Measurements from ENCODE around the gene HOXA6. TPM values are rescaled to one million over a fixed set of nuclear protein-coding genes. Genes with fewer than 3 reads are reported as not detected.

Gene HOXA6
- total RNA-seq, 2 donors from 2014 or later = 6.9 to 7.5 TPM

DNA sequence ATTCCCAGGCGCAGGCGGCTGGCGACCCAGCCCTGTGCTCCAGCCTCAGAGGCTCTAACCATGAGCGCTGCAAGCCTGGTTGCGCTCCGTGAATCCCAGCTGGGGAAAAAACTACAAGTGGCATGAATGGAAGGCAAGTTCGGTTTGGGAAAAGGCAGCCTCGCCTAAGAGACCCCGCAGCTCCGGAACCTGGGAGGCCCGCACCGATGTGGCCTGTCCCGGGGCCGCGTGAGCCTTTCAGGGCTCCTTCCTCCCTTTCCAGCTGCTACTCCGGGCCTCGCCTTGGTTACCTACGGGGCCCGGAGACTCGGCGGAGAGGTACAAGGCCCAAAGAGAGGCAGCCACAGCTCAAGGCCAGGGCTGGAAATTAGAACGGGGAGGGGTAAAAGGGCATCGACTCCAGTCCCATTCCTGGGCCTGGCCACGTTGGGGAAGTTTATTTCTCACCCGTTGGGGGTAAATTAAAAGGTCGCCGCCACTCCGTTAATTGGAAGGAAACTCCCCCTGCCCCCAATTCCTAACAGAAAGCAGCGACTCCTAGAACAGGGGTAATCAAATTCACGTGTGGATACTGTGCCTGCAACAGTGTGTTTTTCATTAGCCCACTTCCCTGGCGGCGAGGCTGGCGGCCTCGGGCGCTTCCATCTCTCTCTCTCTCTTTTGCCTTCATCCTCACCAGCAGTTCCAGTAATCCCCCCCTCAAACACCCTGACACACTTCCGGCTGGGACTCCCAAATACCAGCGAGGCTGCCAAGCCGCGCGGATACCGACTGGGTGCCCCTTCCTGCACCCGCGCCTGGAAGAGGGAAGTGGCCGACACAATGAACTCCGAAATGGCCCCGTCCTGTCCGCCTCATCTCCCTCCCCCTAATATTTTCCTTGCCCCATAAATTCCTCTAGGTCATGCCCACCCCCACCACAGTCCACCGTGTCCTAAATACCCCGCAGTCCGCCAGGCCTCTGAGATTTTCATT is 19.2 kb upstream of the HOXA6 start:
- TF ChIP-seq POLR2A (IDR thresholded peaks at IDR 0.05) (peak; percentile 11), POLR2AphosphoS5 (IDR thresholded peaks at IDR 0.05) (peak; percentile 9)
- TF ChIP-seq, protein P1, sequence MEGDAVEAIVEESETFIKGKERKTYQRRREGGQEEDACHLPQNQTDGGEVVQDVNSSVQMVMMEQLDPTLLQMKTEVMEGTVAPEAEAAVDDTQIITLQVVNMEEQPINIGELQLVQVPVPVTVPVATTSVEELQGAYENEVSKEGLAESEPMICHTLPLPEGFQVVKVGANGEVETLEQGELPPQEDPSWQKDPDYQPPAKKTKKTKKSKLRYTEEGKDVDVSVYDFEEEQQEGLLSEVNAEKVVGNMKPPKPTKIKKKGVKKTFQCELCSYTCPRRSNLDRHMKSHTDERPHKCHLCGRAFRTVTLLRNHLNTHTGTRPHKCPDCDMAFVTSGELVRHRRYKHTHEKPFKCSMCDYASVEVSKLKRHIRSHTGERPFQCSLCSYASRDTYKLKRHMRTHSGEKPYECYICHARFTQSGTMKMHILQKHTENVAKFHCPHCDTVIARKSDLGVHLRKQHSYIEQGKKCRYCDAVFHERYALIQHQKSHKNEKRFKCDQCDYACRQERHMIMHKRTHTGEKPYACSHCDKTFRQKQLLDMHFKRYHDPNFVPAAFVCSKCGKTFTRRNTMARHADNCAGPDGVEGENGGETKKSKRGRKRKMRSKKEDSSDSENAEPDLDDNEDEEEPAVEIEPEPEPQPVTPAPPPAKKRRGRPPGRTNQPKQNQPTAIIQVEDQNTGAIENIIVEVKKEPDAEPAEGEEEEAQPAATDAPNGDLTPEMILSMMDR (IDR thresholded peaks at IDR 0.05) = no peak
- H3K4me1 ChIP-seq (replicated peaks) = no peaks in the 10 kb centered on the region
- H3K36me3 ChIP-seq = no peaks in the 10 kb centered on the region
- intact Hi-C loops (cut with DNase I) = loop anchor here (5.0 kb wide), 1 partner anchor 965 kb away; the partner anchor contains the start of genes CBX3 and HNRNPA2B1
- H3K4me3 ChIP-seq = peak overlapping the region; percentile 61 to 80
- H3K9me3 ChIP-seq = no peaks in the 10 kb centered on the region
- H3K27me3 ChIP-seq (replicated peaks; ENCODE audit: insufficient read depth) = no peaks in the 10 kb centered on the region
- 5% methylated on average over 50 of the region's 50 CpGs for WGBS
- H3K27ac ChIP-seq = peak overlapping the region; percentile 96
- peak; percentile 59 for DNase-seq (ENCODE audit: low spot score)

DNA sequence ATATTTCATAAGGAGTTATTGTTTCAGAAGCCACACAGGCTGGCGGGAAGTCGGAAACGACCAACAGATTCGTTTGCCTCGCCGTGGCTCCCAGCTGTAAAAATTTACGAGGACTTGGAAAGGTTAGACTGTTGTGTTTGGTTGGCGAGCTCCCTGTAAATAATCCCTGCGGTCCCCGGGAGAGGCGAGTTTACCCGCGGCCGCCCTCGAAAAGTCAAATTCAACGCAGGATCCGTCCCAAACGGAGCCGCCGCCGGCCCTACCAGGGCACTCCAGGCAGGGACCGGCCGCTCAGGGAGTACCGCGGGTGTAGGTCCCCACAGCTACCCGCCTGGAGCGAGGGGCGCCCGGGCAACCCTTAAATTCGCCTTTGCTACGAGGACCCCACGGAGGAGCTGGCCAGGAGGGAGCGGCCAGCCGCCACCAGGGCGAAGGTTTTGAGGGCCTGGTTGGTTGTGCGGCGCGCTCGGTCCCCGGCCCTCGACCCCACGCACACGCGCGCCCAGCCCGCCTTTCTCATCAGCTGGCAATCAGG is 18.5 kb upstream of the HOXA6 start:
- H3K27me3 ChIP-seq (replicated peaks; ENCODE audit: insufficient read depth) = no peaks in the 10 kb centered on the region
- intact Hi-C loops (cut with DNase I) = loop anchor here (5.0 kb wide), 1 partner anchor 964 kb away; the partner anchor contains the start of genes CBX3 and HNRNPA2B1
- DNase-seq (ENCODE audit: low spot score) = peak; percentile 81

DNA sequence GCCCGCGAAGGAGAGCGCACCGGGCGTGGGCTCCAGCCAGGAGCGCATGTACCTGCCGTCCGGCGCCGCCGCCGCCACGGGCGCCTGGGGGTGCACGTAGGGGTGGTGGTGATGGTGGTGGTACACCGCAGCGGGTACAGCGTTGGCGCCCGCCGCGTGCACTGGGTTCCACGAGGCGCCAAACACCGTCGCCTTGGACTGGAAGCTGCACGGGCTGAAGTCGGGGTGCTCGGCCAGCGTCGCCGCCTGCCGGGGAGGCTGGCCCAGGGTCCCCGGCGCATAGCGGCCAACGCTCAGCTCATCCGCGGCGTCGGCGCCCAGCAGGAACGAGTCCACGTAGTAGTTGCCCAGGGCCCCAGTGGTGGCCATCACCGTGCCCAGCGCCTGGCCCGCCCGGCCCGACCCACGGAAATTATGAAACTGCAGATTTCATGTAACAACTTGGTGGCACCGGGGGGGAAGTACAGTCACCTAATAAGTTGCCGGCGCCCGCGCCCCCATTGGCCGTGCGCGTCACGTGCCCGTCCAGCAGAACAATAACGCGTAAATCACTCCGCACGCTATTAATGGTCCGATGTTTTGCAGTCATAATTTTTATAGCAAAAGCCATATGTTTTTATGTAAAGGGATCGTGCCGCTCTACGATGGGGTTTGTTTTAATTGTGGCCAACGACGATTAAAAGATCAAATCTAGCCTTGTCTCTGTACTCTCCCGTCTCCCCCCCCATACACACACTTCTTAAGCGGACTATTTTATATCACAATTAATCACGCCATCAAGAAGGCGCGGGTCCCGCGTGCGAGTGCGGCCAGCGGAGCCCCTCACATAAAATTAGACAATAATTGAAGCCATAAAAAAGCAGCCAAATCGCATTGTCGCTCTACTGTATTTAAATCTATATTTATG is 17.8 kb upstream of the HOXA6 start, which contains the start of gene HOXA9:
HOXA9 (minus strand) TSS at position 449 of the 907 bp plus-strand sequence; CDS start at position 369, 80 bp downstream.
- no peaks in the 10 kb centered on the region for H3K9me3 ChIP-seq
- DNase-seq (ENCODE audit: low spot score) = peak; percentile 96
- H3K27ac ChIP-seq = peak within 1 kb of the TSS; percentile 96
- TF ChIP-seq POLR2AphosphoS5 (IDR thresholded peaks at IDR 0.05) (peak; percentile 88), POLR2A (IDR thresholded peaks at IDR 0.05) (peak; percentile 88)
- TF ChIP-seq, protein P1 (IDR thresholded peaks at IDR 0.05) = peak in 3 of 4 experiments; percentile 14 to 45 (median 24)
- no peaks in the 10 kb centered on the region for H3K4me1 ChIP-seq (replicated peaks)
- H3K4me3 ChIP-seq = peak within 1 kb of the TSS; percentile 61 to 80
- intact Hi-C loops (cut with DNase I) = loop anchor here (5.0 kb wide), 1 partner anchor 963 kb away; the partner anchor contains the start of genes CBX3 and HNRNPA2B1
- no peaks in the 10 kb centered on the region for H3K36me3 ChIP-seq
- no peaks in the 10 kb centered on the region for H3K27me3 ChIP-seq (replicated peaks; ENCODE audit: insufficient read depth)
- under 1% methylated on average over 79 of the region's 82 CpGs for WGBS

More for the DNA sequence above, 18.5 kb upstream of the HOXA6 start:
- no peaks in the 10 kb centered on the region for H3K36me3 ChIP-seq
- peak overlapping the region; percentile 96 for H3K27ac ChIP-seq
- 4% methylated on average over 27 of the region's 46 CpGs for WGBS
- no peaks in the 10 kb centered on the region for H3K4me1 ChIP-seq (replicated peaks)
- H3K9me3 ChIP-seq = no peaks in the 10 kb centered on the region
- TF ChIP-seq POLR2AphosphoS5 (IDR thresholded peaks at IDR 0.05) = no peak
- TF ChIP-seq, protein P1 (IDR thresholded peaks at IDR 0.05) = peak in 1 of 4 experiments; percentile 9
- peak; percentile 13 for TF ChIP-seq POLR2A (IDR thresholded peaks at IDR 0.05)
- peak overlapping the region; percentile 61 to 80 for H3K4me3 ChIP-seq

DNA sequence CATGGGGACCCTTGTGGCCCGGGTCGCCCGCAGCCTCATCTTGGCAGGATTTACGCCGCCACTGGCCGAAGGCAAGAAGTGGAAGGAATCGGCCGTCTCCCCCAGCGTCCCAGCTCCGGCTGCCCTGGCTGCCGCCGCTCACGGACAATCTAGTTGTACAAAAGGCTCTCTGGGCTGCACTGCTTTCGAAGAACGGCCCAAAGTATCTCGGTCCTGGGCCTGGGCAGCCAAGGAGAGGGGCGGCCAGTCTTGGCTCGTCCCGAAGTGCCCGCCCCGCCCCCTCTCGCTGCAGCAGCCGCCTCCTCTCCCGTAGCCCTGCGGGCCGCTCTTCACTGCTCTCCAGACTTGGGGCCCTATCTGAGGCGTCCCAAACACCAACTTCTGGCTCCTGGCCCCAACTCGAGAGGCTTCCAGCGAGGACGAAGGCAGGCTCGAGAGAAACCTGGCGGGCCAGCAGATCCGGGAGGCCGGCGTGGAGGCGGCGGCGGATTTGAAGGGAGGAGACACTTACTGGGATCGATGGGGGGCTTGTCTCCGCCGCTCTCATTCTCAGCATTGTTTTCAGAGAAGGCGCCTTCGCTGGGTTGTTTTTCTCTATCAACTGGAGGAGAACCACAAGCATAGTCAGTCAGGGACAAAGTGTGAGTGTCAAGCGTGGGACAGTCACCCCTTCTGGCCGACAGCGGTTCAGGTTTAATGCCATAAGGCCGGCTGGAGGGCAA is 17.0 kb upstream of the HOXA6 start:
- H3K36me3 ChIP-seq = no peaks in the 10 kb centered on the region
- TF ChIP-seq, protein P1 (IDR thresholded peaks at IDR 0.05) = peak in 2 of 4 experiments; percentile 8 to 25
- TF ChIP-seq POLR2AphosphoS5 (IDR thresholded peaks at IDR 0.05) (peak; percentile 14), POLR2A (IDR thresholded peaks at IDR 0.05) (no peak)
- H3K27ac ChIP-seq = peak overlapping the region; percentile 96
- DNase-seq (ENCODE audit: low spot score) = peak; percentile 58
- peak overlapping the region; percentile 61 to 80 for H3K4me3 ChIP-seq
- intact Hi-C loops (cut with DNase I) = loop anchor here (5.0 kb wide), 1 partner anchor 962 kb away; the partner anchor contains the start of genes CBX3 and HNRNPA2B1
- H3K4me1 ChIP-seq (replicated peaks) = no peaks in the 10 kb centered on the region
- WGBS = 4% methylated on average over 47 of the region's 47 CpGs
- no peaks in the 10 kb centered on the region for H3K9me3 ChIP-seq
- H3K27me3 ChIP-seq (replicated peaks; ENCODE audit: insufficient read depth) = no peaks in the 10 kb centered on the region
